B cell (primary cell): Measurements from ENCODE around the gene C4orf54. TPM values are rescaled to one million over a fixed set of nuclear protein-coding genes. Genes with fewer than 3 reads are reported as not detected.

ENCODE experiments used
- ATAC-seq: fragments of 200-7000 bp; cut with Tn5 transposase; one replicate; pipeline ENCODE4 v1.10.0; 2021; ENCODE audit warnings: low read depth, mild to moderate bottlenecking, moderate number of reproducible peaks, moderate library complexity
- CTCF ChIA-PET: fragments of 350-600 bp; sonication (Branson Sonifier 250); formaldehyde crosslinking; loops from one replicate; lab custom pipeline; 2021; ENCODE audit warnings: antibody characterized with exemption, inconsistent platforms; lab: Charles Lee
- POLR2A ChIA-PET: fragments of 350-600 bp; sonication (Branson Sonifier 250); formaldehyde crosslinking; loops from one replicate; lab custom pipeline; 2021; ENCODE audit warnings: antibody characterized with exemption; lab: Charles Lee
- DNase-seq: peaks from one replicate; pipeline ENCODE4 v3.0.0; 2013
- H2AFZ ChIP-seq: 2 replicates; pipeline ENCODE4 v1.6.1; 2012; ENCODE audit warnings: mild to moderate bottlenecking, low read depth, low read length; ENCODE audit not compliant: insufficient read depth, poor library complexity, severe bottlenecking
- H3K27ac ChIP-seq, 2 donors: 1 replicate in 1 of 2; 2 replicates in 1 of 2; pipeline ENCODE4 v1.5.1; 2012 to 2013; ENCODE audit warnings: low read length in 2 of 2, mild to moderate bottlenecking in 2 of 2, moderate library complexity in 1 of 2
- H3K27me3 ChIP-seq, 4 experiments: fragments of 200-600 bp in 1 of 4; sonication (generic) in 1 of 4; replicated peaks in 1 of 4; 1 replicate in 2 of 4; 2 replicates in 2 of 4; pipeline versions ENCODE4 v1.6.1 to v1.7.0; 2013 to 2016; ENCODE audit warnings: low read length in 3 of 4, mild to moderate bottlenecking in 2 of 4, mixed read lengths in 1 of 4, moderate library complexity in 1 of 4; ENCODE audit not compliant: insufficient read depth in 4 of 4, control insufficient read depth in 3 of 4; ENCODE audit errors: control extremely low read depth in 1 of 4
- H3K36me3 ChIP-seq, 2 experiments: replicated peaks in 1 of 2; 1 replicate in 1 of 2; 2 replicates in 1 of 2; pipeline versions ENCODE4 v1.6.1 to v1.7.1; 2013; ENCODE audit warnings: low read length in 1 of 2; ENCODE audit not compliant: insufficient read depth in 2 of 2, control insufficient read depth in 1 of 2; ENCODE audit errors: control extremely low read depth in 1 of 2, extremely low read depth in 1 of 2
- H3K4me1 ChIP-seq, 2 donors: fragments of 200-600 bp in 1 of 2; sonication (generic) in 1 of 2; 1 replicate in 1 of 2; 2 replicates in 1 of 2; pipeline versions ENCODE4 v1.5.1 to v1.6.1; 2013 to 2017; ENCODE audit warnings: low read length in 2 of 2; ENCODE audit not compliant: control insufficient read depth in 2 of 2, insufficient read depth in 2 of 2
- H3K4me2 ChIP-seq: replicated peaks from 2 replicates; pipeline ENCODE3; 2012; ENCODE audit warnings: mild to moderate bottlenecking, low read depth, low read length; ENCODE audit not compliant: poor library complexity, severe bottlenecking
- H3K4me3 ChIP-seq, 5 experiments: fragments of 200-600 bp in 1 of 5; sonication (generic) in 1 of 5; 1 replicate in 3 of 5; 2 replicates in 2 of 5; pipeline versions ENCODE4 v1.5.1 to v1.7.0; 2011 to 2016; ENCODE audit warnings: low read length in 4 of 5, mild to moderate bottlenecking in 4 of 5, low read depth in 2 of 5, control low read depth in 1 of 5, moderate library complexity in 1 of 5; ENCODE audit not compliant: insufficient read depth in 1 of 5; ENCODE audit errors: control extremely low read depth in 1 of 5, extremely low read depth in 1 of 5
- H3K79me2 ChIP-seq: fragments of 200-600 bp; sonication (generic); one replicate; pipeline ENCODE4 v1.6.0; 2016; ENCODE audit warnings: low read length; ENCODE audit not compliant: control insufficient read depth, insufficient read depth
- H3K9ac ChIP-seq: fragments of 200-600 bp; sonication (generic); 2 replicates; pipeline ENCODE4 v1.6.1; 2017; ENCODE audit warnings: mild to moderate bottlenecking, low read length, moderate library complexity
- H3K9me3 ChIP-seq, 3 donors: one replicate each; pipeline versions ENCODE4 v1.6.1 to v1.7.1; 2013; ENCODE audit warnings: low read length in 2 of 3; ENCODE audit not compliant: control insufficient read depth in 2 of 3, insufficient read depth in 1 of 3; ENCODE audit errors: control extremely low read depth in 1 of 3
- H4K20me1 ChIP-seq: 2 replicates; pipeline ENCODE4 v1.6.0; 2012; ENCODE audit warnings: mild to moderate bottlenecking, low read length; ENCODE audit not compliant: insufficient read depth, control insufficient read depth, poor library complexity, severe bottlenecking
- H3K27ac Mint-ChIP-seq: one replicate; pipeline ENCODE4 v1.8.0; 2021; ENCODE audit warnings: mixed read lengths
- H3K27me3 Mint-ChIP-seq: one replicate; pipeline ENCODE4 v1.8.0; 2021; ENCODE audit warnings: mixed read lengths
- H3K4me1 Mint-ChIP-seq: one replicate; pipeline ENCODE4 v1.8.0; 2021; ENCODE audit warnings: mixed read lengths
- H3K4me3 Mint-ChIP-seq: one replicate; pipeline ENCODE4 v1.8.0; 2021; ENCODE audit warnings: mixed read lengths
- H3K9me3 Mint-ChIP-seq: one replicate; pipeline ENCODE4 v1.8.0; 2022; ENCODE audit warnings: mixed read lengths; ENCODE audit not compliant: insufficient read depth
- EZH2 ChIP-seq: IDR thresholded peaks from 2 replicates; pipeline ENCODE4 v1.6.1; 2012; ENCODE audit warnings: borderline replicate concordance, low read depth, mild to moderate bottlenecking, moderate library complexity, low read length; ENCODE audit not compliant: insufficient read depth, poor library complexity, severe bottlenecking
- WGBS: methylation state at CpG from one replicate; pipeline ENCODE4 v1.1.5; 2013; ENCODE audit warnings: missing lambda C conversion rate; ENCODE audit not compliant: insufficient coverage; 5-methylcytosine and 5-hydroxymethylcytosine counted together
- intact Hi-C: fragments of 100-400 bp; cut with micrococcal nuclease; formaldehyde crosslinking; loops from one replicate; pipeline ENCODE4 v1.10.0; 2022
- polyA plus RNA-seq: library from polyadenylated mRNA; depleted of rRNA; stranded (reverse); fragments of >200 nt; gene quantifications from 2 replicates; pipeline ENCODE4 v1.2.3, GENCODE V29; 2012
- total RNA-seq, 2 donors: library from RNA; stranded (reverse); fragments of 120-200 nt in 1 of 2; gene quantifications; 1 replicate in 1 of 2; 2 replicates in 1 of 2; pipeline versions ENCODE4 v1.2.3 to v1.2.4, GENCODE V29; 2013 to 2022
- TF ChIP-seq, protein P1 (sequence below): fragments of 200-600 bp; IDR thresholded peaks from one replicate; pipeline ENCODE4 v1.8.0; 2022; ENCODE audit warnings: antibody characterized with exemption, mild to moderate bottlenecking

C4orf54 gene
- total and polyA plus RNA-seq, 2 donors (not counting 1 experiment from before 2014, with no cell fraction given) = not detected

DNA sequence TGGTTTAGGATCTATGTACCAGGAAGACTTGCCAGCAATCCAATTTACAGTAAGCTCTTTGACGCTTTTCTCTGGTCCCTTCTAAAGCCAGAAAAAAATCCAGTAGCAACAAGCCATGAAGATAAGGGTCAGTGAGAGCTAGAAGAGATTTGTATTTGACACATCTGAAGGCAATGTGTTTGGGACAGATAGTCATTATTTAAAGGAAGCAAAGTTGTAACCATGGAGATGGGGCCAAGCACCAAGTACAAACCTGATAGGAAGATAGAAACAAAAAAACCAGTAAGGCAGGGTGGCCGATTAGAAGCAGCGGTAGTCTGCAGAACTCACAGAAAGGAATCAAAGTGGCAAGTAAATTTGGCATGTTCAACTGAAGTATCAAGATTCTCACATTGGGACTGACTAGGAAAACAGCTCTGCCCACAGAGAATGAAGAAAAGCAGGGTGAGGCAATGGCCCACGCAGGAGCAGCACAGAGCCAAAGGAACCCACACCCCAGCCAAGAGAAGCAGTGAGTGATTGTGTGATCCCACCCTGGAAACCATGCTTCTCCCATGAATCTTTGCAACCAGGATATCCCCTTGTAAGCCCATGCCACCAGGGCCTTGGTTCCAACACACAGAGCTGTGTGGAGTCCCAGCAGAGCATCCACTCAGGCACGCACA lies 12.9 kb upstream of the C4orf54 start:
- intact Hi-C loops = no loop called here
- Histone ChIP-seq H4K20me1 (no peaks in the 10 kb centered on the region), H3K4me2 (no peak overlapping the region), H3K4me1 (no peaks in the 10 kb centered on the region), H3K9me3 (peaks cover 4 to 8% (median 6%) of the 10 kb centered on the region in 3 donors), H3K4me3 (no peak overlapping the region), H3K36me3 (no peaks in the 10 kb centered on the region), H3K27me3 (peaks cover 0 to 5% (median 0%) of the 10 kb centered on the region in 4 experiments), H3K79me2 (no peaks in the 10 kb centered on the region), H3K27ac (no peak overlapping the region), H2AFZ (no peak overlapping the region), H3K9ac (no peak overlapping the region)
- ATAC-seq = no peak
- peaks cover 14% of the 10 kb centered on the region for H3K9me3 Mint-ChIP-seq
- WGBS = 97% methylated on average over 4 of the region's 5 CpGs
- no peaks in the 10 kb centered on the region for H3K4me1 Mint-ChIP-seq
- ChIA-PET CTCF (no interaction called here), POLR2A (no interaction called here)
- no peak overlapping the region for H3K27ac Mint-ChIP-seq
- TF ChIP-seq EZH2 = no peak
- TF ChIP-seq, protein P1, sequence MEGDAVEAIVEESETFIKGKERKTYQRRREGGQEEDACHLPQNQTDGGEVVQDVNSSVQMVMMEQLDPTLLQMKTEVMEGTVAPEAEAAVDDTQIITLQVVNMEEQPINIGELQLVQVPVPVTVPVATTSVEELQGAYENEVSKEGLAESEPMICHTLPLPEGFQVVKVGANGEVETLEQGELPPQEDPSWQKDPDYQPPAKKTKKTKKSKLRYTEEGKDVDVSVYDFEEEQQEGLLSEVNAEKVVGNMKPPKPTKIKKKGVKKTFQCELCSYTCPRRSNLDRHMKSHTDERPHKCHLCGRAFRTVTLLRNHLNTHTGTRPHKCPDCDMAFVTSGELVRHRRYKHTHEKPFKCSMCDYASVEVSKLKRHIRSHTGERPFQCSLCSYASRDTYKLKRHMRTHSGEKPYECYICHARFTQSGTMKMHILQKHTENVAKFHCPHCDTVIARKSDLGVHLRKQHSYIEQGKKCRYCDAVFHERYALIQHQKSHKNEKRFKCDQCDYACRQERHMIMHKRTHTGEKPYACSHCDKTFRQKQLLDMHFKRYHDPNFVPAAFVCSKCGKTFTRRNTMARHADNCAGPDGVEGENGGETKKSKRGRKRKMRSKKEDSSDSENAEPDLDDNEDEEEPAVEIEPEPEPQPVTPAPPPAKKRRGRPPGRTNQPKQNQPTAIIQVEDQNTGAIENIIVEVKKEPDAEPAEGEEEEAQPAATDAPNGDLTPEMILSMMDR = no peak
- H3K4me3 Mint-ChIP-seq = no peak overlapping the region
- H3K27me3 Mint-ChIP-seq = peaks cover 3% of the 10 kb centered on the region
- DNase-seq = no peak

DNA sequence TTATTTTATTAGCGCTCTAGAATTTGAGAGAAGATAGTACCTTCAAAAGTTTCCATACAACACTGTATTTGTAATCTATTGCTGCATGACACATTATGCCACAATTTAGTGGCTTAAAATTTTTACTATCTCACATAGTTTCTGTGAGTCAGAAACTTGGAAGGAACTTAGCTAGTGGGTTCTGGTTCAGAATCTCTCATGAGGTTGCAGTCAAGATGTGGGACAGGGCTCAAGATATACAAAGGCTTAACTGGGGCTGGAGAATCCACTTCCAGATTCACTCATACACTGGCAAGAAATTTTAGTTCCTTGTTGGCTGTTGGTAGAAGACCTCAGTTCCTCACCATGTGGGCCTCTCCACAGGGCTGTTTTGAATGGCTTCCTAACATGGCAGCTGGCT lies 11.5 kb upstream of the C4orf54 start:
- no peak overlapping the region for H3K27ac ChIP-seq
- no peaks in the 10 kb centered on the region for H3K36me3 ChIP-seq
- H3K9ac ChIP-seq = no peak overlapping the region
- no peak overlapping the region for H3K4me3 ChIP-seq
- no CpG with 5 or more reads among the region's 1 CpG for WGBS
- no peak for TF ChIP-seq EZH2
- TF ChIP-seq, protein P1 = no peak
- peaks cover 0 to 5% (median 0%) of the 10 kb centered on the region in 4 experiments for H3K27me3 ChIP-seq
- DNase-seq (no peak), ATAC-seq (no peak)
- H3K79me2 ChIP-seq = no peaks in the 10 kb centered on the region
- H3K4me3 Mint-ChIP-seq = no peak overlapping the region
- intact Hi-C loops = no loop called here
- ChIA-PET POLR2A (no interaction called here), CTCF (no interaction called here)
- no peaks in the 10 kb centered on the region for H3K4me1 ChIP-seq
- H3K4me2 ChIP-seq = no peak overlapping the region
- H3K27me3 Mint-ChIP-seq = peaks cover 3% of the 10 kb centered on the region
- no peaks in the 10 kb centered on the region for H4K20me1 ChIP-seq
- no peak overlapping the region for H2AFZ ChIP-seq
- peaks cover 14% of the 10 kb centered on the region for H3K9me3 Mint-ChIP-seq
- H3K4me1 Mint-ChIP-seq = no peaks in the 10 kb centered on the region
- H3K27ac Mint-ChIP-seq = no peak overlapping the region
- H3K9me3 ChIP-seq = peaks cover 4 to 8% (median 6%) of the 10 kb centered on the region in 3 donors
